H54 (cell line): ENCODE results near the gene MSTN.
A peak's percentile ranks its signal among the peaks of the same experiment; 100 is the strongest.
"Not testable (repeated sequence)": the region's sequence is repeated elsewhere in the genome, so short reads cannot be mapped to it uniquely, and the experiment has no call there.

Experiments used
- DNase-seq: peaks from one replicate; pipeline ENCODE4 v3.0.0; 2011; ENCODE audit warnings: low spot score, mixed read lengths; ENCODE audit not compliant: insufficient read length
- FAIRE-seq: peaks from 3 replicates; lab custom pipeline; 2011; peaks lifted over from hg19 to GRCh38; lab: Jason Lieb, UNC
- POLR2A ChIP-seq: IDR thresholded peaks from 2 replicates; pipeline ENCODE4 v1.6.1; 2011; ENCODE audit warnings: low read depth, mild to moderate bottlenecking, low read length

MSTN gene

GRCh38 chr2:190044866-190045265 is 17.7 kb downstream of the MSTN start:
- DNase-seq (no peak), FAIRE-seq (no peak)
- TF ChIP-seq POLR2A: no peak

GRCh38 chr2:190043441-190043840 is 19.1 kb downstream of the MSTN start:
- FAIRE-seq: no peak
- no peak for TF ChIP-seq POLR2A
- DNase-seq: no peak

GRCh38 chr2:190036071-190036470 is 26.5 kb downstream of the MSTN start:
- TF ChIP-seq POLR2A: no peak
- no peak for DNase-seq
- FAIRE-seq: no peak

GRCh38 chr2:190034417-190034816 is 28.1 kb downstream of the MSTN start:
- not testable (repeated sequence) for FAIRE-seq

GRCh38 chr2:190031969-190032618 is 30.4 kb downstream of the MSTN start:
- DNase-seq: no peak
- no peak for TF ChIP-seq POLR2A

More at GRCh38 chr2:190034417-190034816, 28.1 kb downstream of the MSTN start:
- not testable (repeated sequence) for DNase-seq

GRCh38 chr2:190023860-190024259 is 38.7 kb downstream of the MSTN start:
- TF ChIP-seq POLR2A: no peak
- peak; percentile 62 for FAIRE-seq
- DNase-seq: peak; percentile 7

More at GRCh38 chr2:190031969-190032618, 30.4 kb downstream of the MSTN start:
- FAIRE-seq: no peak

DNA sequence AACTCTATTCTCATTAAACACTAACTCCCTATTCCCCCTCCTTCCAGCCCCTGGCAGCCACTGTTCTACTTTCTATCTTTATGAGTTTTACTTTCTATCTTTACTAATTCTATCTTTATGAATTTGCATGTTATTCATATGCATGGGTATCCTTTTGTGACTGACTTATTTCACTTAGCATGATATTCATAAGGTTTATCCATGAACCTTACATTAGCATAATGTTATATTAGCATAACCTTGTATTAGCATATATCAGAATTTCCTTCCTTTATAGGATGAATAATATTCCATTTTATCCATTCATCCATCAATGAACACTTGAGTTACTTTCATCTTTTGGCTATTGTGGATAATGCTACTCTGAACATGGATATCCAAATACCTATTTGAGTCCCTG is 41.8 kb downstream of the MSTN start:
- FAIRE-seq (no peak), DNase-seq (no peak)
- TF ChIP-seq POLR2A: no peak

GRCh38 chr2:190017837-190018236 is 44.7 kb downstream of the MSTN start:
- DNase-seq: no peak
- FAIRE-seq: no peak
- no peak for TF ChIP-seq POLR2A

- DNase-seq, FAIRE-seq: not testable (repeated sequence)
Measured at GRCh38 chr2:190015969-190016368, 46.6 kb downstream of the MSTN start.
